ENCODE data around the gene ACOT12.
"Not testable (repeated sequence)": the region's sequence is repeated elsewhere in the genome, so short reads cannot be mapped to it uniquely, and the experiment has no call there.

Gene ACOT12

DNA sequence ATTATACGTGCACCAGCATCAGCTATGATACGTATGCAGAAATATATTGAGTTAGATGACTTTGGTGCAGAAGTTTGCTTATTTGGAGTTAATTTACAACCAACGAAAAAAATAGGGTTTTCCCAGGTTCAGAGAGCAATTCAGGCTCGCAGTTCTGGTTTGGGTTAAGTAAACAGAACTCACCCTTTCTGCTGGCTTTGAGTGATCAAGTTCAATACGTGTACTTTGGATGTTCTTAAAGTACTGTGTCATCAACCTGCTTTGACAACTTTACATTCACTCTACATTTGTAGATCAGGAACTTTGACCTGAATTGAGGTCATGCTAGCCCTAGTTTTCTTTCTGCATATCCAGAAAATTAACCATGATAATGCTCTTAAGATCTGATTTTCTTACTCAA is 40.7 kb downstream of the ACOT12 start:
- H3K27ac ChIP-seq, result no peak overlapping the region
- H3K4me3 ChIP-seq, result no peak overlapping the region

DNA sequence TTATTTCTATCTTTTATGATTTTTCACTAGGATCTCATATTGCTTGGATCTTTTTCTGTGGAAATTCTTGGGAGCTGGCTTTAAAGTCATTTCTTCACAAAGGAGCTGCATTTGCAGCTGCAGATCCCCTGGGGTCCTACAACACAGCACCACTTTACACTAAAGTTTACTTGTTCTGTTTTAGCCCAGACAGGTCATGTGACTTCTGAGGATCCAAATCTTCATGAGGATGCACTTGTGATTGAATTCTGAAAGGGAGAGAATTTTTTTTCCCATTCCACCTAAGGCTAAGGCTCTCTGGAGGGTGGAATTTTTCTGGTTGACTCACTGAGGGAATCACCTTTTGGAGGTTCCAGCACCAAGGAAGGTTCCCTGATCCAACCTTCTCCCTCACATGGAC is 43.4 kb downstream of the ACOT12 start:
- H3K4me3 ChIP-seq, result no peak overlapping the region
- no peak overlapping the region for H3K27ac ChIP-seq

DNA sequence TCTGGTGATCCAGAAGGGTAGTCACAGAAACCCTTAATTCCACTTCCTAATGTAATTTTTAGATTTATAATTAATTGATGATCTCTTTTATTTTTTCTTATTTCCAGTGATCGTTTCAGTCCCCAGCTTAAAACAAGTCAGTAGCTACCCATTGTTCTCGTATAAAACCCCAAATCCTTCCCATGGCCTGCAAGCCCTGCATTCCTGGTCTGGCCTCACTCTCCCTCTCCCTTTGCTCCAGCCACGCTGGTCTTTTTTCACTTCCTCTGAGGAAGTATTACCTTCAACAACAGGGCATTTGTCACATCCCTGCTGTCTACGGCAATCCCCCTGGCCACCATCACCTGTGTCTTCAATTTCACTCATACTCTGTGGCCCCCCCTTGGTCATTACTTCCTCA is 44.8 kb downstream of the ACOT12 start:
- no peak overlapping the region for H3K4me3 ChIP-seq
- no peak overlapping the region for H3K27ac ChIP-seq

DNA sequence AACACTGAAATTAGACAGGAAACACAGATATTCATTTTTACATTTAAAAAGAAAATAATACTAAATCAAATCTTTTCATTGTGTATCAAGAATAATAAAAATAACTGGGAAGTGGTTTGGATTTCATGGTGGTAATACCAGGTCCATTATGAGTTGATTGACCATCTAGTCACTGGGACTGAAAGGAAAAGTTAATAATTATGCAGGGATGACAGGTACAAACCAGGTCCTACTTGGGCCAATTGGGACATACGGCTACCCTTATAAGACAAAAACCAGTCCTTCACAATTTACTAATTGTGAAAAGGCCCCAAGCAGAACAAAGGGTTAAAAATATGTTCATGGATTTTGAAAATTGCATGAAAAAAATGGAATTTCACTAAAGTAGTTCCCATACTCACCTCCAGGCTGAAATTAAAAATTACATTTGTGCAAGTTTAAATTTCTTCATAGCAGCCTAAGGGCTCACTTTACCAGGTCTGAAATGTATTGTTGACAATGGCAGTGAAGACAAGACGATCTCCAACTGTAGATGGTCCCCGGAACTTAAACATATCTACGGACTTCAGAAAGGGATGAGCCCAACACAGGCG is 48.4 kb downstream of the ACOT12 start:
- H3K27ac ChIP-seq, result no peak overlapping the region
- H3K4me3 ChIP-seq, result no peak overlapping the region

DNA sequence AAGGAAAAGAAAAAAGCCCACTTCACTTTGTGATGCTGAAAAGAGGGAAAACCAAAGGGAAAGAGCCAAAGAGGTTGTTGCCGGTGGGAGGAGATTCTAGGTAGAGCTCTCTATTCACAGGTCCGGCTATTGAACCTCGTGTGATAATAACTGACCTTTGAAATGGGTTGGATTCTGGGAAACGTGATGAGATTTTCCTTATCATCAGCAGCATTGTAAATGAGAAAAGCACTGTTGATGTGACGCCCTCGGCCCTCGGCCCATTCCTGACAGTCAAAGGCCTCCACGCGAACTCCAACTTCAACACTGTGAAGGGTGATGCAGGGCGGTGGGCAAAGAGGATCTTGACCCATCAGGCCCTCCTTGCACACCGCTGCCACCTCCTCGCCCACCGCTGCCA is 49.2 kb downstream of the ACOT12 start:
- no peak overlapping the region for H3K27ac ChIP-seq
- H3K4me3 ChIP-seq, result no peak overlapping the region

DNA sequence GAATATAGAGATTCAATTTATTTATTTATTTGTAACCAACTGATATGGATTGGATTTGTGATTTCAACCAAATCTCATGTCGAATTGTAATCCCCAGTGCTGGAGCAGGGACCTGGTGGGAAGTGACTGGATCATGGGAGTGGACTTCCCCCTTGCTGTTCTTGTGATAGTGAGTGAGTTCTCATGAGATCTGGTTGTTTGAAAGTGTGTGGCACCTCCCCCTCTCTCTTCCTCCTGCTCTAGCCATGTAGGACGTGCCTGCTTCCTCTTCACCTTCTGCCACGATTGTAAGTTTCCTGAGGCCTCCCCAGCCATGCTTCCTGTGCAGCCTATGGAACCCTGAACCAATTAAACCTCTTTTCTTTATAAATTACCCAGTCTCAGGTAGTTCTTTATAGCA is 55.7 kb downstream of the ACOT12 start:
- H3K27ac ChIP-seq, H3K4me3 ChIP-seq: not testable (repeated sequence)

DNA sequence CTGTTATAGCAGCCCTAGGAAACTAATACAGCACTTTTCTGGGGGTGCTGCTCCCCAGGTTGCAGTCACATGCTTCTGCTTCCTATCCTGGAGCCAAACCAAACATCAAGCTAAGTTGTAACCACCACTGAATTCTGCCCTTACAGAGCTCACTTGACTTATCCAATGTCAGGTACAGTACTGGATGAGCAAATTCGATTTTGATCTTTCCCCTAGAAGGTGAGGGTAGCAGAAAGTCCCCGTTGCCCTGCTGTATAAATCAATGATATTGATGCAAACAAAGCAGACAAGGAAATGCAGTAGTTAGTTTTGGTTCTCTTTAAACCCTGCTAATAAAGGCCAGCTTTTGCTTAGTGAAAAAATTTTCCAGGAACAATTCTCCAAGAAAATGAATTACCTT is 56.1 kb downstream of the ACOT12 start:
- no peak overlapping the region for H3K27ac ChIP-seq
- H3K4me3 ChIP-seq, result no peak overlapping the region

DNA sequence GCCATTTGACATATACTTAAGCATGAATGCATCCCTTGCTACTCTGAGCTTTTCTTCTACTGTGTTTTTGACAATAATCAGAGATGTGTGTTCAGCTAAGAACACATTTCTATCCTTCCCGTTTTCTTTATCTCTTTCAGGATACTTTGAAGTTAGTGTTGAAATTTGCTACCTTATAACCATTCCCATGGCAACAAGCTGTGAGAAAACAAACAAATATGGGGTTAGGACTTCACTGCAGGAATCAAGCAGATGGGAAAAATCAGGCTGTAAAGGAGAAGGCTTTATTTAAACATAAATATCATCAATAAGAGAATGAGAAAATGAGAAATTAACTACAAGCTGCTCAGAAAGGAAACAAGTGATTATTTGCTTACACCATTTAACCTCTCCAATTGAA is 57.4 kb downstream of the ACOT12 start:
- no peak overlapping the region for H3K4me3 ChIP-seq
- H3K27ac ChIP-seq, result no peak overlapping the region

DNA sequence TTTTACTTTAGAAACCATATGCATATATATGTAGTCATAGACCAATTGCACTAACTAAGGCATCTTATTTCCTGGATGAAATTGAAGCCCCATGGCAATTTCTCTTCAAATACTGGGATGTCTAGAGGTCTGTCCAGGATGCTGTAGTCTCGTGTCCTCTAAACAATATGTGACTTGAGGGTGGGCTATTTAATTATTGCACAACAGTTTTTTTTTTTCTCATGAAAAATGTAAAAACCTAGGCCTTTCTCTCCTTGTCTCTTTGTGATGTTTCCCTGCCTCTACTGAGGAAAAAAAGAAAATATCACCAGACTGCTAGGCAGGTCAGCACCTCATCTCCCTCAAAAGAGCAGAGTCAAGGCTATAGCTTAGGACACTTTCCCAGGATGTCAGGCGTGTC is 58.0 kb downstream of the ACOT12 start:
- no peak overlapping the region for H3K27ac ChIP-seq
- no peak overlapping the region for H3K4me3 ChIP-seq

DNA sequence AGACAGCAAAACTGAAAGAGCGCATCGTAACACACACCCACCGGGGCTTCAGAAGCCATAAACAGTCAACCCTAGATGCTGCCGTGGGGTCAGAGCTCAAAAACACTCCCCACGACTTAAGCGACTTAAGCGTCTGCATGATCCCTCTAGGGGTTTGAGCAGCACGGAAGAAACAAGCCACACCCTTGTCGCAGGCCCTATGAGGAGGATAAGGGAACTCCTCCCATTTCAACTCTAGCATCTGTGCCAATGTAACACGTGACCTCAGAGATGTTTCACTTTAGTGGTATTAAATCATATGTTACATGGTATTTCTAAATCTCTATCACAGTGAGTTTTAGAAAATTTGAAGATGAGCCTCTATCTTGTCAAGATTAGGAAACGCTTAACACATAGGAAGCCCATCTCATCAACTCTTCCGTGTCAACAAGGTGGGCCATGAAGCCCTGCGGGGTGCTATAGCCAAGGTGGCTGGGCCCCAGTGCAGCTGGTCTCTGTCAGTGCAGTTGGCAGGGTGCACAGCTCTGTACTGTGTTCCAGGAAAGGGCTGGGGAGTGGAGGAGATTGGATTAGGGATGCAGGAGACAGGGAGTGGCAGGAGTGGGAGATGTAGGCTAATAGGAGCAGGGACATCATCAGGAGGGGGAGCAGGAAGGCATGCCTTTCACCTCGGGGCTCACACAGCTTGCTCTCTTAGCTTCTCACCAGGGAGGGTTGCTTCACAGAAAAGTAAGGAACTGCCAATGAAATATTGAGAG is 59.5 kb downstream of the ACOT12 start:
- Histone ChIP-seq H3K4me3 (peak overlapping the region in 1 of 7 experiments; percentile 4), H3K27ac (no peak overlapping the region)

DNA sequence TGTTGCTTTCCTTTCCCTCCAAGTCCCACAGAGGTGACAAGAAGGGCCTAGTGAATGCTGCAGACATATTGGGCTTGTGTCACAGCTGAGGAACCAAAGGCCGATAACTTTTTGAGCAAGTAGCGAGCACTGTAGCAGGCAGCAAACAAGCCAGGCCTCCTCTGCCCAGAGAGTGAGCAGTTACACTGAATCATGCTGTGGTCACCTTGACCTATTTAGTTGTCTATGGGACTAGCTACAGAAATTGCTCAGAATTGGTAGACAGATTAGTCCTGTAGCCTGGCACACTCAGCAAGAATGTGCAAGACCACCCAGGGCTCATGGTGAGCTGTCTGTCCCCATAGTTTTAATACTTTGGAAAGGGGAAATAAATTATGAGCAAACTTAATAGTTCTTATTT is 67.4 kb downstream of the ACOT12 start:
- H3K27ac ChIP-seq, result no peak overlapping the region

DNA sequence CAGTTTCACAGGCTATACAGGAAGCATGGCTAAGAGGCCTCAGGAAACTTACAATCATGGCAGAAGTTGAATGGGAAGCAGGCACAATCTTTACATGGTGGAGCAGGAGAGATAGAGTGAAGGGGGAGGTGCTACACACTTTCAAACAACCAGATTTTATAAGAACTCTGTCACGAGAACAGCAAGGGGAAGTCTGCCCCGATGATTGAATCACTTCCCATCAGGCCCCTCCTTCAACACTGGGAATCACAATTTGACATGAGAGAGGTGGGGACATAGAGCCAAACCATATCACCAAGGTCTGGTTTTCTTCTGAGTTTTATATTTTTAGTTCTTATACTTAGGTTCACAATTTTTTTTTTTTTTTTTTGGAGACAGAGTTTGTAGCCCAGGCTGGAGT is 76.4 kb downstream of the ACOT12 start:
- Histone ChIP-seq H3K27ac (no peak overlapping the region), H3K4me3 (no peak overlapping the region)

More for the DNA sequence above, 67.4 kb downstream of the ACOT12 start:
- H3K4me3 ChIP-seq, result no peak overlapping the region

DNA sequence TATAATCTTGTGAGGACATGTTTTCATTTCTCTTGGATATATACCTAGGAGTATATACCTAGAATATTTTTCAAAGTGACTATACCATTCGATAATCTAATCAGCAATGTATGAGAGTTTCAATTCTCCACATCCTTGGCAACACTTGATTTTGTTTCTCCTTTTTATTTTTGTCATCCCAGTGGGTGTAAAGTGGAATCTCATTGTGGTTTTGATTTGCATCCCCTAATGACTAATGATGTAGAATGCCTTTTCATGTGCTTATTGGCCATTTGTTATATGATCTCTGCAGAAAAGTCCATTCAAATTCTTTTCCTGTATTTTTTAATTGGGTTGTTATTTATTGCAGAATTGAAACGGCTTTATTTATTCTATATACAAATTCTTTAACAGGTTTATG is 77.4 kb downstream of the ACOT12 start:
- Histone ChIP-seq H3K4me3 (no peak overlapping the region), H3K27ac (no peak overlapping the region)

DNA sequence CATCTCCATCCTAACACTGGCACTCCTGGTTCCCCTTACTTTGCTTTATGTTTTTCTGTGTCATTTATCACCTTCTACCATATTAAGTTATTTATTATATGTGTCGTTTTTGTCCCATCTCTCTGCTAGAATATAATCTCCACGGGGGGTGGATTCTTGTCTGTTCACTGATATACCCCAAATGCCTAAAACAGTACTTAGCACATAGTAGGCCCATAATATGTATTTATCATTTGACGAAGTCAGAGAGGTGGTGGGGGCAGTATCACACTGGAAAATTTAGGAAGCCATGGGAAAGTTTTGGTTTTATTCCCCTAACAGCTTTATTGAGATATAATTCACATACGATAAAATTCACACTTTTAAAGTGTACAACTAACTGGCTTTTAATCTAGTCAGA is 78.1 kb downstream of the ACOT12 start:
- Histone ChIP-seq H3K27ac (no peak overlapping the region), H3K4me3 (no peak overlapping the region)

DNA sequence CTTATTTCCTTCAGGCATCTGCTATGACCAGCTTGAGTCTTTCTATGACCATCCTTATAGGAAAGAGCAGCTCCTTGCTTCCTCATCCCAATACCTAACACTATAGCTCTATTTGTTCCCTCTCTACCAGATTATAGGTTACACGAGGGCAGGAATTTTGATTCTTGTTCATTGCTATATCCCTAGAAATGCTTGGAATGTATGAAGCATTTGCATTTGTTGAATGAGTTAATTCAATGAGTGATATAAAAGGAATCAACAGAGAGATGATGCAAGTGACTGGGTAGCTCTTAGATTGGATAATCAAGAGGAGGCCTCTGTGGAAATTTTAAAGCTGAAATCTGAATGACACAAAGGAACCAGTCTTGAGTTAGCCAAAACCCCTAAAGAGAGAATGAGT is 78.6 kb downstream of the ACOT12 start:
- H3K4me3 ChIP-seq, result no peak overlapping the region

DNA sequence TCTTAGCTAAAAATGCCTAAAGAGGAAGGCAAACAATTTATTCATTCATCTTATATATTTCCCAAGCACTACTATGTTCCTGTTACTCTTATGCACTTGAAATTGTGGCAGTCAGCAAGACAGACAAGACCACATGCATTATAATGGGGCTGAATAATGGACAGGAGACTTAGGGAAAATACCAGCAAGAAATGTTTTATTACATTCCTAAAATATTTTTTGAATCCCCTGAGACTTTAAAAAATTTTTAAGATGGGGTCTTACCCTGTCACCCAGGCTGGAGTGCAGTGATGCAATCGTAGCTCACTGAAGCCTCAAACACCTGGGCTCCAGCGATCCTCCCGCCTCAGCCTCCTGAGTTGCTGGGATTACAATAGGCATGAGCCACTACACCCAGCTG is 79.4 kb downstream of the ACOT12 start:
- H3K27ac ChIP-seq, result no peak overlapping the region
- H3K4me3 ChIP-seq, result no peak overlapping the region

More for the DNA sequence above, 78.6 kb downstream of the ACOT12 start:
- H3K27ac ChIP-seq, result no peak overlapping the region

DNA sequence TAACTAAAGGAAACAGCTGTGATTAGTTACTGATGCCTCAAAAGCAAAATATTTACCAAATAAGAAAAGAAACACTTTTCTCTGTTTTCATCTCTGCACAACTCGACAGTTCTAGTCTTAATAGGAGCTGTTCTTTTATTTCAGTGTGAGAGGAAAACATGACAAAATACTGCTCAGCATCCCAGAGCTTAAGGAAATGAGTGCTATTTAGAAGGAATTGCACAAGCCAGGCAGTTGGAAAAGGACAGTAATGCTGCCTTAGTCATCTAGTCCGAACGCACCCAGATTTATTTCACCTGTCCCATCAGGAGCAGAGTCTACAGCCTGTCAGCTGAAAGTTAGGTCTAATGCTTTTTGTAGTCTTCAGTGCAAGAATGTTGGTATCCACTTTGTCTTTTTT is 80.2 kb downstream of the ACOT12 start:
- Histone ChIP-seq H3K4me3 (no peak overlapping the region), H3K27ac (no peak overlapping the region)

DNA sequence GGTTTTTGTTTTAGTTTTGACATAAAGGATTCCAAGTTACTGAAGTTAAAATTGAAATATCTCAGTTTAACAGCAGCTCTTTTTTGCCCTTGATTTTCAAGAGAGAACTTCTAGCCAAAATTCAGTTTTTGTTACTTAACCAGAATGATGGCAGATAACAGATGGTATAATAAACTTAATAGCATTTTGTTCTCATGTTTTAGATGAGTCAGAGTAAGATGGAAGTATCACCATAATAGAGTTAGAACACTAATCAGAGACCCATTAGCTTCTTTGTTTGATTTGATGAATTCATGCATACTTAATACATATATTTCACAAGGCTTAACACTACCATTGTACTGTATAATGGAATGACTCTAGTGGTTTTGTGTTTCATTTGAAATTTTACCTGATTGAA is 80.7 kb downstream of the ACOT12 start:
- H3K27ac ChIP-seq, result no peak overlapping the region
- H3K4me3 ChIP-seq, result no peak overlapping the region

DNA sequence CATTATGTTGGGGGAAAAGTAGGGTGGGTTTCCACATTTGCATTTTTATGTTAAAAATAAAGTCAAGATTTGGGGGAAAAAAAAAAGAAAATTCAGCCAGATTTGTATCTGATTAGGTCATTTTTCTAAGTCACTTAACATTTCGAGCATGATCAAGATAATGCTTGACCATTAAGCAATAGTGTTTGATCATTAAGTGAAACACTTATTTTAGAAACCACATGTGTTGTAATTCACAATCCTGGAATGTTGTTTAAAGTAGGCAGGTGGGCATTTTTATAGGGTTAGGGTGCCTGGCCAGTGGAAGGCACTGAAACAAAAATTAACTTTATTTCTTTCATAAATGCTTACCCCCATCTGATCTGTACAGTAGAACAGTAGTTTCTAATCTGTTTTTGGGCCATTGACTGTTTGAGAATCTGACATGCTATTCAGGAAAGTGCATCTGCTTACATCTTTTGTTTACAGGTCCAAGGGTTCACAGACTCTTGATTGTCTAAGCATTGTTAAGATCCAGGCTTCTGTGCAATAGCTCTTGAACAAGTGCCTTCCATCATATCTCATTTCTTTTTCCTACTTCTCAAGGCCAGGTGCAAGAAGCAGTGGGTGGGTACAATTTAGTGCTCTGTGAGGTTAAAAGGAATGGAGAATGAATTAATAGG is 83.4 kb downstream of the ACOT12 start:
- no peak overlapping the region for H3K27ac ChIP-seq
- H3K4me3 ChIP-seq, result no peak overlapping the region

DNA sequence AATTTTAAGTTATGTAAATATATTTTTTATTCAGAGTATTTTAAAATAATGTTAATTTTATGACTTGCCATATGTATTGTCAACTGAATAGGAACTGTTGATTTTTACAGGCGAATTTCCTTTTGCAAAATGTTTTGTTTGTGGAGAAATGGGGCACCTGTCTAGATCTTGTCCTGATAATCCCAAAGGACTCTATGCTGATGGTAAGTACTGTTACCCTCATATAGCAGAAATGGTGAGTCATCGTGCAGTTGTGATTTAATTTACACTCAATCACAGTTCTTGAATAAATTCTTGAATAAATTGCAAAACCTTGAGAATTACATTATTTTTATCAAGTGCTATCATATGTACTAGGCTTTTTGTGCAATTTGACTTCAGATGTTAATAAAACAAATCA is 85.1 kb downstream of the ACOT12 start:
- Histone ChIP-seq H3K4me3 (no peak overlapping the region), H3K27ac (no peak overlapping the region)

DNA sequence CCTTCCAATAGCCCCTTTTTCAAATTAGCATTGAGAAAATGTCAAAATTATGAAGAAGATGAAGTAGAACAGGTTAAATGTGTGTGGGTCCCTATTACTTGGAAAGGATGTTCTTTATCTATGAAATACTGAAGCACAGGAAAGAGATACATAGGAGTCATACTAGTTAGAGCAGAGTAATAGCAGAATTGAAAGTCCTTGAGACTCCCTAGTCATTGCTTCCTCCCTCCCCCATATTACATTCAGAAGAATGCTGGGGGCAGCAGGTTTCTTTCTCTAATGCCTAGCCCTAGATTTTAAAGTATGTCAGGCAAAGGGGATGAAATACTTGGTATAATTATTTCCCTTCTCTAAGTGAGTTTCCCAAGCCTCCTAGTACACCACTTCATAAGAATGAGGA is 88.1 kb downstream of the ACOT12 start:
- H3K27ac ChIP-seq, result no peak overlapping the region
- H3K4me3 ChIP-seq, result no peak overlapping the region
